Endothelial cell of umbilical vein (primary cell): Measurements from ENCODE around the gene XPO6.

Experiments
- EZH2 ChIP-seq: IDR thresholded peaks from 2 replicates; pipeline ENCODE4 v1.6.1; 2012; ENCODE audit warnings: borderline replicate concordance, low read depth, mild to moderate bottlenecking, moderate library complexity, low read length, inconsistent platforms; ENCODE audit not compliant: severe bottlenecking
- GATA2 ChIP-seq: IDR thresholded peaks from 2 replicates; pipeline ENCODE4 v1.7.0; 2011; ENCODE audit warnings: low read depth, mild to moderate bottlenecking, moderate library complexity, mixed read lengths, low read length; ENCODE audit not compliant: insufficient read length, insufficient read depth
- JUN ChIP-seq: IDR thresholded peaks from 2 replicates; pipeline ENCODE4 v1.6.1; 2011; ENCODE audit warnings: borderline replicate concordance, low read depth; ENCODE audit not compliant: insufficient read length, insufficient read depth
- MAX ChIP-seq: IDR thresholded peaks from 2 replicates; pipeline ENCODE4 v1.6.1; 2011; ENCODE audit not compliant: insufficient read depth, insufficient read length
- POLR2A ChIP-seq: IDR thresholded peaks from 2 replicates; pipeline ENCODE4 v1.6.1; 2012; ENCODE audit warnings: low read depth, mild to moderate bottlenecking, control low read depth, low read length
- POLR2AphosphoS5 ChIP-seq: IDR thresholded peaks from 2 replicates; pipeline ENCODE4 v1.6.1; 2012; ENCODE audit warnings: low read depth, mild to moderate bottlenecking, control low read depth, low read length, moderate library complexity; ENCODE audit not compliant: insufficient read depth
- TF ChIP-seq, protein P1 (sequence below), 2 donors: IDR thresholded peaks; 1 replicate in 1 of 2; 2 replicates in 1 of 2; pipeline ENCODE4 v1.5.1; 2011; ENCODE audit warnings: low read length in 2 of 2, mild to moderate bottlenecking in 2 of 2, moderate library complexity in 2 of 2, control low read depth in 1 of 2, inconsistent platforms in 1 of 2, low read depth in 1 of 2; ENCODE audit not compliant: insufficient read depth in 1 of 2; ENCODE audit errors: extremely low read depth in 1 of 2

GRCh38 chr16:28237754-28238357 is 26.1 kb upstream of the XPO6 start:
- TF ChIP-seq, protein P1, sequence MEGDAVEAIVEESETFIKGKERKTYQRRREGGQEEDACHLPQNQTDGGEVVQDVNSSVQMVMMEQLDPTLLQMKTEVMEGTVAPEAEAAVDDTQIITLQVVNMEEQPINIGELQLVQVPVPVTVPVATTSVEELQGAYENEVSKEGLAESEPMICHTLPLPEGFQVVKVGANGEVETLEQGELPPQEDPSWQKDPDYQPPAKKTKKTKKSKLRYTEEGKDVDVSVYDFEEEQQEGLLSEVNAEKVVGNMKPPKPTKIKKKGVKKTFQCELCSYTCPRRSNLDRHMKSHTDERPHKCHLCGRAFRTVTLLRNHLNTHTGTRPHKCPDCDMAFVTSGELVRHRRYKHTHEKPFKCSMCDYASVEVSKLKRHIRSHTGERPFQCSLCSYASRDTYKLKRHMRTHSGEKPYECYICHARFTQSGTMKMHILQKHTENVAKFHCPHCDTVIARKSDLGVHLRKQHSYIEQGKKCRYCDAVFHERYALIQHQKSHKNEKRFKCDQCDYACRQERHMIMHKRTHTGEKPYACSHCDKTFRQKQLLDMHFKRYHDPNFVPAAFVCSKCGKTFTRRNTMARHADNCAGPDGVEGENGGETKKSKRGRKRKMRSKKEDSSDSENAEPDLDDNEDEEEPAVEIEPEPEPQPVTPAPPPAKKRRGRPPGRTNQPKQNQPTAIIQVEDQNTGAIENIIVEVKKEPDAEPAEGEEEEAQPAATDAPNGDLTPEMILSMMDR (IDR thresholded peaks at IDR 0.05; ENCODE audit: extremely low read depth in 1 of 2, insufficient read depth in 1 of 2, low read depth in 1 of 2, low read length in 2 of 2), result no peak
- no peak for TF ChIP-seq POLR2A
- TF ChIP-seq EZH2, result no peak
- no peak for TF ChIP-seq GATA2
- TF ChIP-seq POLR2AphosphoS5, result no peak
- TF ChIP-seq MAX, result no peak
- TF ChIP-seq JUN, result no peak
